ENCODE measurements around the gene SUMO4.

The SUMO4 gene

GRCh38 chr6:149393002-149393679 is 6.9 kb upstream of the SUMO4 start:
- H3K4me1 ChIP-seq (ENCODE audit: control insufficient read depth in 2 of 2, insufficient read depth in 1 of 2, low read depth in 1 of 2, low read length in 2 of 2) = peaks cover 0 to under 1% of the 10 kb centered on the region in 2 donors
- no peak overlapping the region for H3K18ac ChIP-seq (ENCODE audit: low read length)
- no peak overlapping the region for H3K14ac ChIP-seq (ENCODE audit: low read length)
- H2BK5ac ChIP-seq (ENCODE audit: low read length) = no peak overlapping the region
- H3K23ac ChIP-seq (ENCODE audit: low read depth, low read length, poor library complexity) = no peak overlapping the region
- H3K4ac ChIP-seq (ENCODE audit: low read length) = no peak overlapping the region
- peaks cover 0 to 55% of the 10 kb centered on the region in 2 donors for H3K9me3 ChIP-seq (replicated peaks in 1 of 2; ENCODE audit: control insufficient read depth in 2 of 2, insufficient read depth in 1 of 2, low read depth in 1 of 2, low read length in 2 of 2)
- H2BK120ac ChIP-seq (ENCODE audit: low read depth, low read length) = no peak overlapping the region
- H3K27me3 ChIP-seq (ENCODE audit: control insufficient read depth in 3 of 3, insufficient read depth in 3 of 3, low read depth in 1 of 3, low read length in 3 of 3) = no peaks in the 10 kb centered on the region
- no peak overlapping the region for H3K9ac ChIP-seq (ENCODE audit: low read depth, low read length, poor library complexity)
- peaks cover 1 to 81% of the 10 kb centered on the region in 2 donors for H3K36me3 ChIP-seq (replicated peaks in 1 of 2; ENCODE audit: control insufficient read depth in 2 of 2, insufficient read depth in 2 of 2, low read length in 2 of 2)
- no peak overlapping the region for H3K27ac ChIP-seq (replicated peaks; ENCODE audit: low read length)
- H4K8ac ChIP-seq (ENCODE audit: low read depth, low read length) = no peak overlapping the region
- H3K4me2 ChIP-seq (ENCODE audit: insufficient read depth, low read length, poor library complexity, severe bottlenecking) = no peak overlapping the region
- H3K79me1 ChIP-seq (ENCODE audit: low read depth, low read length) = peaks cover 2% of the 10 kb centered on the region
- H3K4me3 ChIP-seq (ENCODE audit: low read length in 2 of 2) = no peak overlapping the region
- H2BK12ac ChIP-seq (ENCODE audit: low read length) = no peak overlapping the region
- no peak for DNase-seq (ENCODE audit: low spot score)
- H2AFZ ChIP-seq (ENCODE audit: low read length) = no peak overlapping the region
- no peak overlapping the region for H4K91ac ChIP-seq (ENCODE audit: low read depth, low read length, poor library complexity)
- no peak overlapping the region for H2BK15ac ChIP-seq (ENCODE audit: low read length)
- H2AK5ac ChIP-seq (ENCODE audit: low read depth, low read length) = no peak overlapping the region

GRCh38 chr6:149395185-149395584 is 4.9 kb upstream of the SUMO4 start:
- H3K14ac ChIP-seq (ENCODE audit: low read length) = no peak overlapping the region
- H2BK12ac ChIP-seq (ENCODE audit: low read length) = no peak overlapping the region
- no peak overlapping the region for H3K4ac ChIP-seq (ENCODE audit: low read length)
- H3K9me3 ChIP-seq (replicated peaks in 1 of 2; ENCODE audit: control insufficient read depth in 2 of 2, insufficient read depth in 1 of 2, low read depth in 1 of 2, low read length in 2 of 2) = peaks cover 0 to 44% of the 10 kb centered on the region in 2 donors
- H3K4me1 ChIP-seq (ENCODE audit: control insufficient read depth in 2 of 2, insufficient read depth in 1 of 2, low read depth in 1 of 2, low read length in 2 of 2) = no peaks in the 10 kb centered on the region
- no peak for DNase-seq (ENCODE audit: low spot score)
- H3K4me3 ChIP-seq (ENCODE audit: low read length in 2 of 2) = no peak overlapping the region
- no peak overlapping the region for H3K4me2 ChIP-seq (ENCODE audit: insufficient read depth, low read length, poor library complexity, severe bottlenecking)
- no peak overlapping the region for H3K9ac ChIP-seq (ENCODE audit: low read depth, low read length, poor library complexity)
- peaks cover 2% of the 10 kb centered on the region for H3K79me1 ChIP-seq (ENCODE audit: low read depth, low read length)
- H2BK5ac ChIP-seq (ENCODE audit: low read length) = no peak overlapping the region
- H2BK15ac ChIP-seq (ENCODE audit: low read length) = no peak overlapping the region
- no peaks in the 10 kb centered on the region for H3K27me3 ChIP-seq (ENCODE audit: control insufficient read depth in 3 of 3, insufficient read depth in 3 of 3, low read depth in 1 of 3, low read length in 3 of 3)
- H3K18ac ChIP-seq (ENCODE audit: low read length) = no peak overlapping the region
- no peak overlapping the region for H3K27ac ChIP-seq (replicated peaks; ENCODE audit: low read length)
- no peak overlapping the region for H2AFZ ChIP-seq (ENCODE audit: low read length)
- peaks cover 2 to 90% of the 10 kb centered on the region in 2 donors for H3K36me3 ChIP-seq (replicated peaks in 1 of 2; ENCODE audit: control insufficient read depth in 2 of 2, insufficient read depth in 2 of 2, low read length in 2 of 2)
- no peak overlapping the region for H2AK5ac ChIP-seq (ENCODE audit: low read depth, low read length)
- no peak overlapping the region for H4K91ac ChIP-seq (ENCODE audit: low read depth, low read length, poor library complexity)
- H2BK120ac ChIP-seq (ENCODE audit: low read depth, low read length) = no peak overlapping the region
- H4K8ac ChIP-seq (ENCODE audit: low read depth, low read length) = no peak overlapping the region
- H3K23ac ChIP-seq (ENCODE audit: low read depth, low read length, poor library complexity) = no peak overlapping the region

- WGBS, 2 donors (ENCODE audit: extremely low coverage in 2 of 2, insufficient read length in 2 of 2, insufficient replicate concordance in 1 of 2) = no CpG with 5 or more reads among the region's 6 CpGs
- H3K27ac ChIP-seq (replicated peaks; ENCODE audit: low read length) = no peak overlapping the region
- H3K23ac ChIP-seq (ENCODE audit: low read depth, low read length, poor library complexity) = no peak overlapping the region
- no peak overlapping the region for H2BK15ac ChIP-seq (ENCODE audit: low read length)
- DNase-seq (ENCODE audit: low spot score) = no peak
- H3K79me1 ChIP-seq (ENCODE audit: low read depth, low read length) = no peaks in the 10 kb centered on the region
- no peaks in the 10 kb centered on the region for H3K4me1 ChIP-seq (ENCODE audit: control insufficient read depth in 2 of 2, insufficient read depth in 1 of 2, low read depth in 1 of 2, low read length in 2 of 2)
- H3K14ac ChIP-seq (ENCODE audit: low read length) = no peak overlapping the region
- no peak overlapping the region for H3K18ac ChIP-seq (ENCODE audit: low read length)
- H3K4me3 ChIP-seq (ENCODE audit: low read length in 2 of 2) = no peak overlapping the region
- H3K9me3 ChIP-seq (replicated peaks in 1 of 2; ENCODE audit: control insufficient read depth in 2 of 2, insufficient read depth in 1 of 2, low read depth in 1 of 2, low read length in 2 of 2) = peaks cover 0 to 32% of the 10 kb centered on the region in 2 donors
- no peak overlapping the region for H4K91ac ChIP-seq (ENCODE audit: low read depth, low read length, poor library complexity)
- H2BK5ac ChIP-seq (ENCODE audit: low read length) = no peak overlapping the region
- H3K4me2 ChIP-seq (ENCODE audit: insufficient read depth, low read length, poor library complexity, severe bottlenecking) = no peak overlapping the region
- H2BK12ac ChIP-seq (ENCODE audit: low read length) = no peak overlapping the region
- H2AFZ ChIP-seq (ENCODE audit: low read length) = no peak overlapping the region
- no peaks in the 10 kb centered on the region for H3K27me3 ChIP-seq (ENCODE audit: control insufficient read depth in 3 of 3, insufficient read depth in 3 of 3, low read depth in 1 of 3, low read length in 3 of 3)
- H3K9ac ChIP-seq (ENCODE audit: low read depth, low read length, poor library complexity) = no peak overlapping the region
- no peak overlapping the region for H2BK120ac ChIP-seq (ENCODE audit: low read depth, low read length)
- H2AK5ac ChIP-seq (ENCODE audit: low read depth, low read length) = no peak overlapping the region
- H4K8ac ChIP-seq (ENCODE audit: low read depth, low read length) = no peak overlapping the region
- H3K36me3 ChIP-seq (replicated peaks in 1 of 2; ENCODE audit: control insufficient read depth in 2 of 2, insufficient read depth in 2 of 2, low read length in 2 of 2) = peaks cover 5 to 95% of the 10 kb centered on the region in 2 donors
- no peak overlapping the region for H3K4ac ChIP-seq (ENCODE audit: low read length)
These were observed 2.7 kb upstream of the SUMO4 start for GRCh38 chr6:149397384-149397783.

GRCh38 chr6:149403534-149403933 is 3.5 kb downstream of the SUMO4 start:
- Histone ChIP-seq H3K79me1 (ENCODE audit: low read depth, low read length) (no peaks in the 10 kb centered on the region), H3K36me3 (replicated peaks in 1 of 2; ENCODE audit: control insufficient read depth in 2 of 2, insufficient read depth in 2 of 2, low read length in 2 of 2) (peaks cover 8 to 88% of the 10 kb centered on the region in 2 donors), H3K4me3 (ENCODE audit: low read length in 2 of 2) (no peak overlapping the region), H3K23ac (ENCODE audit: low read depth, low read length, poor library complexity) (no peak overlapping the region), H2AK5ac (ENCODE audit: low read depth, low read length) (no peak overlapping the region), H3K9me3 (replicated peaks in 1 of 2; ENCODE audit: control insufficient read depth in 2 of 2, insufficient read depth in 1 of 2, low read depth in 1 of 2, low read length in 2 of 2) (peaks cover 0 to 6% of the 10 kb centered on the region in 2 donors), H3K9ac (ENCODE audit: low read depth, low read length, poor library complexity) (no peak overlapping the region), H2BK12ac (ENCODE audit: low read length) (no peak overlapping the region), H3K4ac (ENCODE audit: low read length) (no peak overlapping the region), H2BK5ac (ENCODE audit: low read length) (no peak overlapping the region), H3K4me2 (ENCODE audit: insufficient read depth, low read length, poor library complexity, severe bottlenecking) (no peak overlapping the region), H4K8ac (ENCODE audit: low read depth, low read length) (no peak overlapping the region), H4K91ac (ENCODE audit: low read depth, low read length, poor library complexity) (no peak overlapping the region), H3K27me3 (ENCODE audit: control insufficient read depth in 3 of 3, insufficient read depth in 3 of 3, low read depth in 1 of 3, low read length in 3 of 3) (no peaks in the 10 kb centered on the region), H3K18ac (ENCODE audit: low read length) (no peak overlapping the region), H3K14ac (ENCODE audit: low read length) (no peak overlapping the region), H2AFZ (ENCODE audit: low read length) (no peak overlapping the region), H2BK15ac (ENCODE audit: low read length) (no peak overlapping the region), H3K4me1 (ENCODE audit: control insufficient read depth in 2 of 2, insufficient read depth in 1 of 2, low read depth in 1 of 2, low read length in 2 of 2) (no peaks in the 10 kb centered on the region), H2BK120ac (ENCODE audit: low read depth, low read length) (no peak overlapping the region), H3K27ac (replicated peaks; ENCODE audit: low read length) (no peak overlapping the region)
- WGBS, 2 donors (ENCODE audit: extremely low coverage in 2 of 2, insufficient read length in 2 of 2, insufficient replicate concordance in 1 of 2) = no CpG with 5 or more reads among the region's 3 CpGs
- no peak for DNase-seq (ENCODE audit: low spot score)
